Activated CD8-positive, alpha-beta T cell treated with anti-CD3 and anti-CD28 coated beads for 36 hours (primary cell): Measurements from ENCODE around the gene IGFL1. TPM values are rescaled to one million over a fixed set of nuclear protein-coding genes. Genes with fewer than 3 reads are reported as not detected.

Source experiments
- ATAC-seq: fragments of 200-7000 bp; cut with Tn5 transposase; one replicate; pipeline ENCODE4 v1.10.0; 2021; ENCODE audit warnings: mild to moderate bottlenecking, moderate library complexity
- CTCF ChIA-PET: fragments of 350-600 bp; sonication (Branson Sonifier 250); formaldehyde crosslinking; loops from one replicate; lab custom pipeline; 2021; ENCODE audit warnings: antibody characterized with exemption; lab: Charles Lee
- POLR2A ChIA-PET: fragments of 350-600 bp; sonication (Branson Sonifier 250); formaldehyde crosslinking; loops from one replicate; lab custom pipeline; 2021; ENCODE audit warnings: antibody characterized with exemption; lab: Charles Lee
- DNase-seq: peaks from one replicate; pipeline ENCODE4 v3.0.0-alpha.2; 2020
- H3K27ac Mint-ChIP-seq: one replicate; pipeline ENCODE4 v1.8.0; 2021; ENCODE audit warnings: mild to moderate bottlenecking, mixed read lengths
- H3K27me3 Mint-ChIP-seq: one replicate; pipeline ENCODE4 v1.8.0; 2021; ENCODE audit warnings: mixed read lengths
- H3K36me3 Mint-ChIP-seq: one replicate; pipeline ENCODE4 v1.8.0; 2021; ENCODE audit warnings: low read depth, mixed read lengths
- H3K4me1 Mint-ChIP-seq: one replicate; pipeline ENCODE4 v1.8.0; 2021; ENCODE audit warnings: low read depth, mixed read lengths
- H3K4me3 Mint-ChIP-seq: one replicate; pipeline ENCODE4 v1.8.0; 2021; ENCODE audit warnings: mild to moderate bottlenecking, moderate library complexity, mixed read lengths
- H3K9me3 Mint-ChIP-seq: one replicate; pipeline ENCODE4 v1.8.0; 2021; ENCODE audit warnings: mixed read lengths
- intact Hi-C: fragments of 100-400 bp; cut with micrococcal nuclease; formaldehyde crosslinking; loops from one replicate; pipeline ENCODE4 v1.10.0; 2022
- total RNA-seq, 2 experiments: library from RNA; stranded (reverse); gene quantifications; one replicate each; pipeline ENCODE4 v1.2.3, GENCODE V29; 2021
- TF ChIP-seq, protein P1 (sequence below): fragments of 200-600 bp; IDR thresholded peaks from one replicate; pipeline ENCODE4 v1.8.0; 2022; ENCODE audit warnings: antibody characterized with exemption, mild to moderate bottlenecking

IGFL1 gene
- total RNA-seq, 2 experiments from 2014 or later, result not detected

DNA sequence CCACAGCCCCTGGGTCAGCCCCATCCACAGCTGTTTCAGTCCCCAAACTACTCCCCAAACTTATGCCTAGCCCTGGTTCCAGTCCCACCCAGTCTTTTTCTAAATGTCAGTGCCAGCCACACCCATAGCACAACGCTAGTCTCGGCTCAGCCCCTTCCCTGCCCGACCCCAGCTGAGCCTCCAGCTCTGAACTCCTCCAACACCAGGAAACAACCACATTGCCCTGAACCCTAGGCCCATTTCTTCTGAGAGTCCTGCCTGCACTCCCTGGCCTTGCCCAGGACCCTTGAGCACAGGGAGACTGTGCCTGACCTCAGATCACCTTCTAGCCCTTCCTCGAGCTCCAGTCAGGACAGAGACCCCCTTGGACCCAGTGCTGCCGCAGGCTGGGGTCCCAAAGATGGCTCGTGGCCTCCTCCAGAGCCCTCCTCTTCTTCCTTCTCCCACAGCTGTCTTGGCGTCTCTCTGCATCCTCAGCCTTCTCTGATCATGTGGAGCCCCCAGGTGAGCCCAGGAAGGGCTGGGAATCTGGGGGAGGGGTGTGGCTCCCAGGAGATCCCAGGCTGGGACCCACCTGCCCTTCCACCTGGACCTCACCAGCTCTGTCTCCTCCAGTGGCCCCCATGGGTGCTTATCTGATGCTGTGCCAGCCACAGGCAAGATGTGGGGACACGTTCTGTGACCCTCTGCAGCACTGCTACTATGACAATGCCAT is 33.0 kb upstream of the IGFL1 start:
- CTCF ChIA-PET, result interaction anchor here (1.0 kb wide), 1 partner anchor 118 kb away, joined by 3 read pairs; no protein-coding TSS in a partner anchor
- no peak overlapping the region for H3K4me3 Mint-ChIP-seq
- H3K9me3 Mint-ChIP-seq, result no peaks in the 10 kb centered on the region
- no peak for ATAC-seq
- DNase-seq, result no peak
- POLR2A ChIA-PET, result no interaction called here
- TF ChIP-seq, protein P1, sequence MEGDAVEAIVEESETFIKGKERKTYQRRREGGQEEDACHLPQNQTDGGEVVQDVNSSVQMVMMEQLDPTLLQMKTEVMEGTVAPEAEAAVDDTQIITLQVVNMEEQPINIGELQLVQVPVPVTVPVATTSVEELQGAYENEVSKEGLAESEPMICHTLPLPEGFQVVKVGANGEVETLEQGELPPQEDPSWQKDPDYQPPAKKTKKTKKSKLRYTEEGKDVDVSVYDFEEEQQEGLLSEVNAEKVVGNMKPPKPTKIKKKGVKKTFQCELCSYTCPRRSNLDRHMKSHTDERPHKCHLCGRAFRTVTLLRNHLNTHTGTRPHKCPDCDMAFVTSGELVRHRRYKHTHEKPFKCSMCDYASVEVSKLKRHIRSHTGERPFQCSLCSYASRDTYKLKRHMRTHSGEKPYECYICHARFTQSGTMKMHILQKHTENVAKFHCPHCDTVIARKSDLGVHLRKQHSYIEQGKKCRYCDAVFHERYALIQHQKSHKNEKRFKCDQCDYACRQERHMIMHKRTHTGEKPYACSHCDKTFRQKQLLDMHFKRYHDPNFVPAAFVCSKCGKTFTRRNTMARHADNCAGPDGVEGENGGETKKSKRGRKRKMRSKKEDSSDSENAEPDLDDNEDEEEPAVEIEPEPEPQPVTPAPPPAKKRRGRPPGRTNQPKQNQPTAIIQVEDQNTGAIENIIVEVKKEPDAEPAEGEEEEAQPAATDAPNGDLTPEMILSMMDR, result no peak
- no peaks in the 10 kb centered on the region for H3K36me3 Mint-ChIP-seq
- H3K27me3 Mint-ChIP-seq, result peaks cover 33% of the 10 kb centered on the region
- H3K4me1 Mint-ChIP-seq, result no peaks in the 10 kb centered on the region
- intact Hi-C loops, result no loop called here
- no peak overlapping the region for H3K27ac Mint-ChIP-seq

DNA sequence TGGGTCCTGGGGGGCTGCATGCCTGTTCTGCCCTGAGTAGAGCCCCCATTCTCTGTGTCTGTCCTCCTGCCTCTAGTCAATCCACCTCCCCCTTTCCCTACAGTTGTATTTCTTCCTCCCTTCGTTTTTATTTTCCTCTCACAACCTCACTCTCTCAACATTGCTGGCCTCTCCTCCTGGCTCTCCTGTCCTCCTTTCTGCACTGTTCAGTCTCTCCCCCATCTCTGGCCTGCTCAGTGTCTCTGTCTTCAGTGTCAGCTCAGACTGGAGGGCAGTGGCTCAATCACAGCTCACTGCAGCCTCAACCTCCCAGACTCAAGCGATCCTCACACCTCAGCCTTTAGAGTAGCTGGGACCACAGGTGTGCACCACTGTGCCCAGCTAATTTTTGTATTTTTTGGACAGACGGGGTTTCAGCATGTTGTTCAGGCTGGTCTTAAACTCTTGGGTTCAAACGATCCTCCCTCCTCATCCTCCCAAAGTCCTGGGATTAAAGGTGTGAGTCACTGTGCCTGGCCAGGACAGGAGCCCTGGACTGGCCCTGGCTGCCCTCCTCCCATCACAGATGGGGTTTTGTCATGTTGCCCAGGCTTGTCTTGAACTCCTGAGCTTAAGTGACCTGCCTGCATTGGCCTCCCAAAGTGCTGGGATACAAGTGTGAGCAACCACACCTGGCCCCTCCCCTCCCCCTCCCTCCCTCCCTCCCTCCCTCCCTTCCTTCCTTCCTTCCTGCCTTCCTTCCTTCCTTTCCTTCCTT is 32.0 kb upstream of the IGFL1 start:
- no peak overlapping the region for H3K27ac Mint-ChIP-seq
- H3K4me3 Mint-ChIP-seq, result no peak overlapping the region
- intact Hi-C loops, result no loop called here
- H3K4me1 Mint-ChIP-seq, result no peaks in the 10 kb centered on the region
- ATAC-seq, result no peak
- H3K27me3 Mint-ChIP-seq, result peaks cover 32% of the 10 kb centered on the region
- no peak for DNase-seq
- H3K9me3 Mint-ChIP-seq, result no peaks in the 10 kb centered on the region
- TF ChIP-seq, protein P1, result no peak
- ChIA-PET POLR2A (no interaction called here), CTCF (interaction anchor here (0.7 kb wide), 1 partner anchor 8 kb away, joined by 4 read pairs; no protein-coding TSS in a partner anchor)
- no peaks in the 10 kb centered on the region for H3K36me3 Mint-ChIP-seq

DNA sequence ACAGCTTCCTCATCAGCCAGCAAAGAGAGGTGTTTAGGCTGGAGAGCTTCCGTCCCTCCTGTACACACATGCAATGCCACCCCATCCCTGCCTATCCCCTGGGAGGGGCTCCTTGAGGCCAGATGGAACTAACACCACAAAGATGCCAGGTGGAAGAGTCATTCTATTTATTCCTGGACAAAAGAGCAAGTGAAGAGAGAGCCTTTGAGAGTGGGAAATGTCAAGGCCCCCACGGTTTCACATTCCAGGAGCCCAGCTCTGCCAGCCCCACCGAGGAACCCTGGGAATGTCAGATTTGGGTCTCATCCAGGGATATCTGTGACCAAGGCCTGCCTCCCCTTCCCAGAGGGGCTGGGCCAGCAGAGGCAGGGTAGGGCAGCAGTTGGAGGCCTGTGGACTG is 30.8 kb upstream of the IGFL1 start:
- H3K4me1 Mint-ChIP-seq, result no peaks in the 10 kb centered on the region

DNA sequence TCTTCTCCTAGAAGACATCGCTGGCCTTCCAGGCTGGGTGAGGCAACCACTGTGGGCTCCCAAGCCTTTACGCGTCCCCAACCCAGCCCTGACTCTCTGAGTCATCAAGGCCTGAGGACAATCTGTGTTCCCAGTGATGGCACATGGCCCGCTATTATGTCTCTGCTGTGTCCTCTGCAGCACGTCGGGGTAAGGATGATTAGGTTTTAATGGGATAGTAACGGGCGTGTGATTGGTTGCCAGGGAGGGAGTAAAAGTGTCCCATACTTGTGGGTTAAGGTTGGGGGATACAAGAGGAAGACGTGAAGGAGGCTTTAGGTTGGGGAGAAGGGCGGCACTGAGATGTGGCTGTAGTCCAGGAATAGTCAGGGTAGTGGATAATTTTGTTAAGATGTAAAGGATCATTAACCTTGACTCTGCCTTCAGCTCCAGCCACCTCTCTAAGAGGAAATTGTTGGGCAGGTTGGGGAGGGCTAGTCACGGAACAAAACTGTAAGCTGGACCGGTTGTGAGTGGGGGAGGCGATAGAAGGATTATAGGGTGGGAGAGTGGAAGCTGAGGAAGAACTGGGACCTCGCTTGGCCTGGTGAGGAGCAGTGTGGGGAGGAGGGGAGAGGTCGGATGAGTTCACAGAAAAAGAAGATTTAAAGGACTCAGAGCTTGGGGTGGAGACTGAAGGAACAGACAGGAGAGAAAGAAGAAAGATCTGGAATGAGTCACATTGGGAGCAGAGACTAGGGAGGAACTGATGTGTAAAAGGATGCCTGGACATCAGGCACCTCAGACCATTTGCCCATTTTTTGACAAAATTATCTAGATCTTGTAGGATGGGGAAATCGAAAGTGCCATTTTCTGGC is 27.9 kb upstream of the IGFL1 start:
- CTCF ChIA-PET, result interaction anchor here (0.7 to 1.0 kb wide), 2 partner anchors 169 to 173 kb away, joined by 3 read pairs; no protein-coding TSS in a partner anchor
- DNase-seq (no peak), ATAC-seq (no peak)
- TF ChIP-seq, protein P1, result no peak
- H3K4me1 Mint-ChIP-seq, result no peaks in the 10 kb centered on the region
- intact Hi-C loops, result no loop called here
- no peak overlapping the region for H3K4me3 Mint-ChIP-seq
- H3K27ac Mint-ChIP-seq, result no peak overlapping the region
- no peaks in the 10 kb centered on the region for H3K36me3 Mint-ChIP-seq
- POLR2A ChIA-PET, result no interaction called here
- no peaks in the 10 kb centered on the region for H3K9me3 Mint-ChIP-seq
- peaks cover 23% of the 10 kb centered on the region for H3K27me3 Mint-ChIP-seq

More for the DNA sequence above, 30.8 kb upstream of the IGFL1 start:
- TF ChIP-seq, protein P1, result no peak
- H3K36me3 Mint-ChIP-seq, result no peaks in the 10 kb centered on the region
- no peak overlapping the region for H3K4me3 Mint-ChIP-seq
- no peak for ATAC-seq
- H3K27me3 Mint-ChIP-seq, result peaks cover 34% of the 10 kb centered on the region
- CTCF ChIA-PET, result no interaction called here
- POLR2A ChIA-PET, result no interaction called here
- H3K27ac Mint-ChIP-seq, result no peak overlapping the region
- intact Hi-C loops, result no loop called here
- H3K9me3 Mint-ChIP-seq, result no peaks in the 10 kb centered on the region
- DNase-seq, result no peak
